IMR-90 (cell line): ENCODE data around the gene U2AF1.
"Not testable (repeated sequence)": the region's sequence is repeated elsewhere in the genome, so short reads cannot be mapped to it uniquely, and the experiment has no call there.

ENCODE experiments used
- CEBPB ChIP-seq: IDR thresholded peaks from 2 replicates; pipeline ENCODE4 v1.6.1; 2012; ENCODE audit warnings: low read depth, low read length, improper control_type of control experiment
- NFE2L2 ChIP-seq: fragments of 150-350 bp; IDR thresholded peaks from 2 replicates; pipeline ENCODE4 v1.6.1; 2016; ENCODE audit warnings: low read depth, mild to moderate bottlenecking, low read length
- POLR2A ChIP-seq: IDR thresholded peaks from 2 replicates; pipeline ENCODE4 v1.6.1; 2012; ENCODE audit warnings: mild to moderate bottlenecking, low read depth, low read length
- RAD21 ChIP-seq: IDR thresholded peaks from 2 replicates; pipeline ENCODE4 v1.6.1; 2012; ENCODE audit warnings: low read length, improper control_type of control experiment
- TF ChIP-seq, protein P1 (sequence below): conservative IDR thresholded peaks from 2 replicates; pipeline ENCODE4 v1.5.1; 2012; ENCODE audit warnings: mild to moderate bottlenecking, low read depth, low read length, improper control_type of control experiment

DNA sequence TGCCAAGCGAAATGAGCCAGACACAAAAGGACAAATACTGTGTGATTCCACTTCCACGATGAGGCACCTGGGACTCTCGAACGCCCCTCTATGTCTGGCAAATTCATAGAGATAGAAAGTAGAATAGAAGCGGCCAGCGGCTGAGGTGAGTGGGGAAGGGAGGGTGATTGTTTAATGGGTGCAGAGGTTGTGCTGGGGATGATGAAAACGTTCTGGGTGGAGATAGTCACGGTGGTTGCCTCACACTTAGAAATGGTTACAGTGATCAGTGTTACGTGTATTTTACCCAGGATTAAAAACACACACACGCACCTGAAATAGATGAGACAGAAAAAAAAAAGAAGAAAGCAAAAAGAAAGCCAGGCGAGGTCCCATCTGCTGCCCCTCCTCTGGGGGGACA is 34.6 kb downstream of the U2AF1 start:
- TF ChIP-seq, protein P1, sequence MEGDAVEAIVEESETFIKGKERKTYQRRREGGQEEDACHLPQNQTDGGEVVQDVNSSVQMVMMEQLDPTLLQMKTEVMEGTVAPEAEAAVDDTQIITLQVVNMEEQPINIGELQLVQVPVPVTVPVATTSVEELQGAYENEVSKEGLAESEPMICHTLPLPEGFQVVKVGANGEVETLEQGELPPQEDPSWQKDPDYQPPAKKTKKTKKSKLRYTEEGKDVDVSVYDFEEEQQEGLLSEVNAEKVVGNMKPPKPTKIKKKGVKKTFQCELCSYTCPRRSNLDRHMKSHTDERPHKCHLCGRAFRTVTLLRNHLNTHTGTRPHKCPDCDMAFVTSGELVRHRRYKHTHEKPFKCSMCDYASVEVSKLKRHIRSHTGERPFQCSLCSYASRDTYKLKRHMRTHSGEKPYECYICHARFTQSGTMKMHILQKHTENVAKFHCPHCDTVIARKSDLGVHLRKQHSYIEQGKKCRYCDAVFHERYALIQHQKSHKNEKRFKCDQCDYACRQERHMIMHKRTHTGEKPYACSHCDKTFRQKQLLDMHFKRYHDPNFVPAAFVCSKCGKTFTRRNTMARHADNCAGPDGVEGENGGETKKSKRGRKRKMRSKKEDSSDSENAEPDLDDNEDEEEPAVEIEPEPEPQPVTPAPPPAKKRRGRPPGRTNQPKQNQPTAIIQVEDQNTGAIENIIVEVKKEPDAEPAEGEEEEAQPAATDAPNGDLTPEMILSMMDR = not testable (repeated sequence)
- not testable (repeated sequence) for TF ChIP-seq CEBPB, NFE2L2, POLR2A, RAD21
